Skin epidermis (tissue), 12 donors: ENCODE measurements around the gene GPATCH1.
"Not testable (repeated sequence)": the region's sequence is repeated elsewhere in the genome, so short reads cannot be mapped to it uniquely, and the experiment has no call there.

ENCODE experiments used
- H3K27ac ChIP-seq, 21 experiments: fragments of 200-600 bp; sonication (generic) in 11 of 21; one replicate each; pipeline ENCODE4 v1.5.0; 2020; ENCODE audit warnings: mild to moderate bottlenecking in 3 of 21, inconsistent platforms in 2 of 21, moderate library complexity in 2 of 21
- H3K4me3 ChIP-seq, 7 experiments: fragments of 200-600 bp; sonication (generic) in 2 of 7; one replicate each; pipeline ENCODE4 v1.5.0; 2020; ENCODE audit warnings: inconsistent platforms in 2 of 7, mild to moderate bottlenecking in 2 of 7, moderate library complexity in 1 of 7

GPATCH1 gene, protein sequence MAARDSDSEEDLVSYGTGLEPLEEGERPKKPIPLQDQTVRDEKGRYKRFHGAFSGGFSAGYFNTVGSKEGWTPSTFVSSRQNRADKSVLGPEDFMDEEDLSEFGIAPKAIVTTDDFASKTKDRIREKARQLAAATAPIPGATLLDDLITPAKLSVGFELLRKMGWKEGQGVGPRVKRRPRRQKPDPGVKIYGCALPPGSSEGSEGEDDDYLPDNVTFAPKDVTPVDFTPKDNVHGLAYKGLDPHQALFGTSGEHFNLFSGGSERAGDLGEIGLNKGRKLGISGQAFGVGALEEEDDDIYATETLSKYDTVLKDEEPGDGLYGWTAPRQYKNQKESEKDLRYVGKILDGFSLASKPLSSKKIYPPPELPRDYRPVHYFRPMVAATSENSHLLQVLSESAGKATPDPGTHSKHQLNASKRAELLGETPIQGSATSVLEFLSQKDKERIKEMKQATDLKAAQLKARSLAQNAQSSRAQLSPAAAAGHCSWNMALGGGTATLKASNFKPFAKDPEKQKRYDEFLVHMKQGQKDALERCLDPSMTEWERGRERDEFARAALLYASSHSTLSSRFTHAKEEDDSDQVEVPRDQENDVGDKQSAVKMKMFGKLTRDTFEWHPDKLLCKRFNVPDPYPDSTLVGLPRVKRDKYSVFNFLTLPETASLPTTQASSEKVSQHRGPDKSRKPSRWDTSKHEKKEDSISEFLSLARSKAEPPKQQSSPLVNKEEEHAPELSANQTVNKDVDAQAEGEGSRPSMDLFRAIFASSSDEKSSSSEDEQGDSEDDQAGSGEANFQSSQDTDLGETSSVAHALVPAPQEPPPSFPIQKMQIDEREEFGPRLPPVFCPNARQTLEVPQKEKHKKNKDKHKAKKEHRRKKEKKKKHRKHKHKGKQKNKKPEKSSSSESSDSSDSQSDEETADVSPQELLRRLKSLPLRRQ

DNA sequence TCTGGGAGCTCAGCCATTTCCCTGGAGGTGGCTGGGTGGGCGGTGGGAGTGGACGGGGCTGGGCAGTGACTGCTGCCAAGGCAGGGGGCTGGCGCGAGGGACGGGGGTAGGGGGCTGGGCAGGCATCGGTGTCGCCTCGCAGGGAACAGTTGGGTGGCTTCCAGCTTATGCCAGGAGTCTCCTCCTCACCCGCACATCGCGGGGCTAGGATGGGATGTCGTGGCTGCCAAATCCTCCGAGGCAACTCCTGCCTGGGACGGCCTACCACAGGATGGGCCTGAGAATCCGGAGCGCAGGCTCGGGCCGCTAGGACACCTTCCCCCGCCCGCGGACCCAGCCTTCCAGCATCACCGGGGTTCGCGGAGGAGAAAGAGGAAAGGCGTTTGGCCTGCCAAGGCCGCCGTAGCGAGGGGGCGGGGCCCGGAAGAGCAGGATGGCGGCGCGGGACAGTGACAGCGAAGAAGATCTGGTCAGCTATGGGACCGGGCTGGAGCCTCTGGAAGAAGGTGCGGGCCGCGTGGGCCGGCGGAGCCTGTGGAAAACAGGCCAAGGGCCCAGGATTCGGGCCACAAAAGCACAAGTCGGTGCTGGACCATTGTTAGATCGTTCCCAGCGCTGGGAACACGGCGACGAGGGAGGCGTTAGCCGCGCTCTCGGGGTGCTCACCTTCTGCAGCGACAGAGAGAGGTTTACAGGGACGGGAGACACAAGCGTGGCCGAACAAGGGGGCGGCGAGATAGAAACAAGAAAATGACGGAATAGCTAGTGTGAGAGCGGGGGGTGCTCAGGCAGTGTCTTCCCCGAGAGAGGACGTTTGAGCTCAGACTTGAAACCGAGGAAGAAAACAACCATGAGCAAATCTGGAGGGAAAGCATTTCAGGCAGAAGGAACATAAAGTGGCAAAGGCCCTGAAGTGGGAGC is at the start of gene GPATCH1:
TSS of gene GPATCH1 (plus strand) at position 421 of the 921 bp plus-strand sequence. CDS start at position 434, 13 bp downstream.
- peak within 1 kb of the TSS; percentile 58 to 94 (median 86) for H3K27ac ChIP-seq
- peak within 1 kb of the TSS; percentile 70 to 98 (median 80) for H3K4me3 ChIP-seq

DNA sequence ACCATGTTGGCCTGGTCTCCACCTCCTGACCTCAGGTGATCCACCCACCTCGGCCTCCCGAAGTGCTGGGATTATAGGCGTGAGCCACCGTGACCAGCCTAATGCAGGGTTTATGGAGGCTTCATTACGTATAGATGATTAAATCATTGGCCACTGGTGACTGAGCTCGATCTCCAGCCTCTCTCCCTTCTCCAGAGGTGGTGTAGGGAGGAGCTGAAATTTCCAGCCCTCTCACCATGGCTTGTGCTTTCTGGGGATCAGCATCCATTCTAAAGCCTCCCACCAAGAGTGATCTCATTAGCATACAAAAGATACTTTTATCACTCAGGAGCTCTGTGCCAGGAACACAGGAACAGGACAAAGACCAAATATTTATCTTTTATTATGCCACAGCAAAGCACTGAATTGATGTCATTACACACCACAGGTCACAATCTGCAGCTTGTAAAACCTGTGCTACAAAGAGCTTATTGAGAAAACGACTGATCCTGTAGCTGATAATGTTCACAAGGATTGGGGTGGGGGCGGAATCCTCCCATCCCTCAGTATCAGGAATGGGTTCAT is 48.7 kb upstream of the GPATCH1 start:
- Histone ChIP-seq H3K4me3 (no peak overlapping the region), H3K27ac (no peak overlapping the region)

DNA sequence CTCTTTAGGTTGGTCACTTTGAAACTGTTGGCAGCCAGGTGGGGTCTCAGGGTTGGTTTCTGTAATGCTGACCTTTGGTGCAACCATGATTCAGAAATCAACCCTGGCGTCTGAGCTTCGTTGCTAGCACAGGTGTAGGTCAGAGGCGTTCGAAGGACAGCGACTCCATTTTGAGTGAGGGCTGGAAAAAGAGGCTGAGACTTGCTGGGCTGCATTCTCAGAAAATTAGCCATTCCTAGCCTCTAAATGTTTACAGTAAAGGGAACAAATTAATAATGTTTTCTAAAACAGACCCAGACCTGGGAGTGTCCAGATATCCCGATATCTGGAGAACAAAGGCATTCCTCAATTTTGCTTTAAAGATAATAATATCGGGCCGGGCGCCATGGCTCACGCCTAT is 45.5 kb upstream of the GPATCH1 start:
- Histone ChIP-seq H3K27ac (no peak overlapping the region), H3K4me3 (no peak overlapping the region)

DNA sequence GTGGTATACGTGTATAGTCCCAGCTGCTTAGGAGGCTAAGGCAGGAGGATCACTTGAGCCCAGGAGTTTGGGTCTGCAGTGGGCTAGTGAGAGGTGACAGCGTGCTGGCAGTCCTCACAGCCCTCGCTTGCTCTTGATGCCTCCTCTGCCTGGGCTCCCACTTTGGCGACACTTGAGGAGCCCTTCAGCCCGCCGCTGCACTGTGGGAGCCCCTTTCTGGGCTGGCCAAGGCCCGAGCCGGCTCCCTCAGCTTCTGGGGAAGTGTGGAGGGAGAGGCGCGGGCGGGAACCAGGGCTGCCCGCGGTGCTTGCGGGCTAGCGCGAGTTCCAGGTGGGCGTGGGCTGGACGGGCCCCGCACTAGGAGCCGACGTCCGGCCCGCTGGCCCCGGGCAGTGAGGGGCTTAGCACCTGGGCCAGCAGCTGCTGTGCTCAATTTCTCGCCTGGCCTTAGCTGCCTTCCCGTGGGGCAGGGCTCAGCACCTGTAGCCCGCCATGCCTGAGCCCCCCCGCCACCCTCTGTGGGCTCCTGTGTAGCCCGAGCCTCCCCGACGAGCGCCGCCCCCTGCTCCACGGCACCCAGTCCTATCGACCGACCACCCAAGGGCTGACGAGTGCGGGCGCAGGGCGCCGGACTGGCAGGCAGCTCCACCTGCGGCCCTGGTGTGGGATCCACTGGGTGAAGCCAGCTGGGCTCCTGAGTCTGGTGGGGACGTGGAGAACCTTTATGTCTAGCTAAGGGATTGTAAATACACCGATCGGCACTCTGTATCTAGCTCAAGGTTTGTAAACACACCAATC is 44.4 kb upstream of the GPATCH1 start:
- H3K27ac ChIP-seq, H3K4me3 ChIP-seq: not testable (repeated sequence)

DNA sequence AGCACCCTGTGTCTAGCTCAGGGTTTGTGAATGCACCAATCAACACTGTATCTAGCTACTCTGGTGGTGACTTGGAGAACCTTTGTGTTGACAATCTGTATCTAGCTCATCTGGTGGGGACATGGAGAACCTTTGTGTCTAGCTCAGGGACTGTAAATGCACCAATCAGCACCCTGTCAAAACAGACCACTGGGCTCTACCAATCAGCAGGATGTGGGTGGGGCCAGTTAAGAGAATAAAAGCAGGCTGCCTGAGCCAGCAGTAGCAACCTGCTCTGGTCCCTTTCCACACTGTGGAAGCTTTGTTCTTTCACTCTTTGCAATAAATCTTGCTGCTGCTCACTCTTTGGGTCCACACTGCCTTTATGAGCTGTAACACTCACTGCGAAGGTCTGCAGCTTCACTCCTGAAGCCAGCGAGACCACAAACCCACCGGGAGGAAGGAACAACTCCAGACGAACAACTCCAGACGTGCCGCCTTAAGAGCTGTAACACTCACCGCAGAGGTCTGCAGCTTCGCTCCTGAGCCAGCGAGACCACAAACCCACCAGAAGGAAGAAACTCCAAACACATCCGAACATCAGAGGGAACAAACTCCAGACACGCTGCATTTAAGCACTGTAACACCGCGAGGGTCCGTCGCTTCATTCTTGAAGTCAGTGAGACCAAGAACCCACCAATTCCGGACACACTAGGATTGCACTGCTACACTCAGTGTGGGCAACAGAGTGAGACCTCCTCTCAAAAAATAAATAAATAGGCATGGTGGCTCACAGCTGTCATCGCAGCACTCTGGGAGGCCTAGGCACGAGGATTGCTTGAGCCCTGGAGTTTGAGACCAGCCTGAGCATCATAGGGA is 43.6 kb upstream of the GPATCH1 start:
- H3K4me3 ChIP-seq, H3K27ac ChIP-seq: not testable (repeated sequence)

DNA sequence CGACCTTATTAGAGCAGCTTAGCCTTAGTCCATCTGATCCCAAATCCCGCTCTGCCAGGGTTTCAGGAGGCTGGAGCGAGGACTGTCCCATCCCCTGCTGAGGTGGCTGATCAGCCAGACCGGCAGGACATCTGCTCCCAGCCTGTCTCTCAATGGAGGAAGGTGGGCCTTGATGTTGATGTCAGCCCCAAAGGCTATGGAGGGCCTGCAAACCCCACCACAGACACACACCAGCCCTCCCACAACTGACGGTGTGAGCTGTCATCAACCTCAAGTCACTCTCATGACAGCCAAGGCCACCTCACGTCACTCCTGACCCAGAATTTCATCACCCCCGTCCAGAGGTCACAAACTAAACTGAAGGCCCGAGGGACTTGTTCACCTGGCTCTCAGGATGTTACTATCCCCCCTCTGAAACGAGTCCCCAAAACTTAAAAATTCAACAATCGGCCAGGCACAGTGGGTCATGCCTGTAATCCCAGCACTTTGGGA is 41.8 kb upstream of the GPATCH1 start:
- no peak overlapping the region for H3K27ac ChIP-seq
- no peak overlapping the region for H3K4me3 ChIP-seq

DNA sequence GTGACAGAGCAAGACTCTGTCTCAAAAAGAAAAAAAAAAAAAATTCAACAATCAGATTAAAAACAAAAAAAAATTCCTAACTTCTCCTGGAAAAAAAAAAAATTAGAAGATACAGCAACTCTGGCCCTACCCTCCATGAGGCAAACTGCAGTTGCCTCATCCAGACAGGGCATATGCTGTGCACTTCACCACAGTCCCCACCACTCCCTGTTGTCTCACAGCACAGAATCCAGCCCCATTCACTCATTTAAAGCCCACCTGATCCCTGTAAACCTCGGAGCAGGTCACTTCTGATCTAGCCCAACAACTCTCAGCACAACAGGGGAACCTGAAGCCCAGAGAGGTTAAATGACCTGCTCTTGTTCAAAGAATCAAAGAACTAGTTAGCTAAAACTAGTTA is 41.2 kb upstream of the GPATCH1 start:
- Histone ChIP-seq H3K27ac (no peak overlapping the region), H3K4me3 (no peak overlapping the region)

DNA sequence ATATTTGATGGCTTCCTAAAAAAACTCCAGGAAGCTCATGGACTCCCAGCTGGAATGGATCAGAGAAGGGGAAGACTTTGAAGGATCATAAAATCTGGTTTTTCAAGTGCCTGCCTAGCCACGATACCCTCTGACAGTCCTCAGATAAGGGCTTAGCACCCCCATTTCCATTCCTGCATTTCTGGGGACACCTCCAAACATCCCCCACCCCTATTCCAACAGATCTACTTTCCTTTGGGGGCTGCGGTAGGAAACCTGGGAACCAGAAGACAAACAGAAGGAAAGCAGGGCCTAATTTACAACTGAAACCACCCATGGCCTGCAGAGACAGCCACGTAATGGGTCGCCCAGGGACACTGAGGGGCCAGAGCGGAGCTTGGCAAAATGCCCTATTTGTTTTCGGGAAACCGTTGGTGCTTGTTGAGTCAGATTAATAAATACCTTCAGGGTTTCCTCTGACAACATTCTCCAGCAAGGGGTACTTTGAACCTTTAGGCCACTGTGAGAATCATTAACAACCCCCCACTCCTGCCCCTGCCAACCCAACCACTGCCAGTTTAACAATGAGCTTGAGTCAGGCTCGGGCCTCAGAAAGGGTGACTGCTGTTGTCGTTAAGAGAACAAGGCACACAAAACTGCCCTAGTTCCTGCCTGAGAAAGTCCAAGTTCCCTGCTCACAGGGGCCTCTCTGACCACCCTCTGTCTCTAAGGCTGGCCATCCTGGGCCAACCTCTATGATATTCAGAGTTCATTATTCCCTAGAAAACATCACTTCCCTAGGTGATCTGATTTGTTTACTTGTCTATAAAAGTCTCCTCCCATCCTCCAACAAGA is 39.8 kb upstream of the GPATCH1 start:
- H3K27ac ChIP-seq: no peak overlapping the region

DNA sequence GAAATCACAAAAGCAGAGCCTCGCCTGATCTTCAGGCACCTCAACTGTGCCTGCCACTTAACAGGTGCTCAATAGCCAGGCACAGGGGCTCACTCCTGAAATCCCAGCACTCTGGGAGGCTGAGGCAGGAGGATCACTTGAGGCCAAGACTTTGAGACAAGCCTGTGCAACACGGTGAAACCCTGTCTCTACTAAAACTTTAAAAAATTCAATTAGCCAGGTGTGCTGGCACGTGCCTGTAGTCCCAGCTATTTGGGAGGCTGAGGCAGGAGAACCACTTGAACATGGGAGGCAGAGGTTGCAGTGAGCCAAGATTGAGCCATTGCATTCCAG is 39.2 kb upstream of the GPATCH1 start:
- not testable (repeated sequence) for H3K4me3 ChIP-seq, H3K27ac ChIP-seq

More for the DNA sequence above, 39.8 kb upstream of the GPATCH1 start:
- no peak overlapping the region for H3K4me3 ChIP-seq

DNA sequence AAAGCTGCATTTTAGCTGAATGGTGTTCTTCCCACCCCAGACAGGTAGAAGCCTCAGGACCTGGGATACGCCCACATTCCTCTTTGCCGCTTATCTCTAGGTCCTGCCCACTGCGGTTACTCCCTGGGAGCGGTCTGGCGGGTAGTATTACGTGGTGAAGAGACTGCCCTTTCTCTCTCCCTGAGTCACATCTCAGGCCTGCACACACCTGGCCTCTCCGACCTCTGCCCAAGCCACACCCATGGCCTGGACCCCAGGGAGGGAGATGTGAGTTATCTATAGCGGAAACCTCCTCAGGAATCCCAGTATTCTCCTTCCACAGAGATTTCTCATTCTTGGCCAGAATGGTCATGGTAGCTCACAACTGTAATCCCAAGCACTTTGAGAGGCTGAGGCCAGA is 33.6 kb upstream of the GPATCH1 start:
- Histone ChIP-seq H3K4me3 (no peak overlapping the region), H3K27ac (no peak overlapping the region)

DNA sequence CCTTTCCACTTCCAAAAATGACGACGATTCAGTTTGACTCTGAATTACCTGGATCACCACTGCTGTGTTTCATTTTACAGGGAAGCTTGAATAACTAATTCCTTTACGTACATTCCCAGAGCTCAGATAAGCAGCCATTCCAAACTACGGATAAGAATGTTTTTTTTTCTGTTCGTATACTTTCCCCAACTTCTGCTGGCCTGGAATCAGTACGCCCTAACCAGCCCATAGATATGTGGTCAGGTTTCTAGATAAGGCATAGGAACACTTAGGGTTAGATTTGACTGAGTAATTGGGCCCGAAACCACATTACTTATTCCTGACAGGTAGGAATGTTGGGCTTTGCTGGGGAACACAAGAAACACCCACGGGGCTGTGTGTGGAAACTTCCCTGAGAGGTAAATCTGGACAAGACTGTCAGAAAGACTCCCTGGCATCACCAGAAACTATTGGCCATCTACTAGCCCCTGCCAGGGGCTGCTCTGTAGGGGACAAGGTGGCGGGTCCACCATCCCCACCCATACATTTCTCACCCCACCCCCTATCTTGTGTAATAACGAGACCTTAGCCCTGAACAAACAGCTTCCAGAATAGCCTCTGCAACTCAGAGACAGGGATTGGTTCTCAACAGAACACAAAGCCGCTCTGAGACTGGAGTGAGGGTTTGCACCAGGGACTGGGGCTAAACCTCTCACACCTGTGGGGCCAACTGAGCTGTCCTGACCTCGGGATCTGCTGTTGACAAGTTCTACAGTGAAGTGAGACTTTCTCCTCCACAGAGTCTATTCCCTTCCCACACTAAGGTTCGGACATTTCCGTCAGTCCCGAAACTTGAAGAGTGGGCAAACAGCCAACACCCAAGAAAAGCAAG is 31.9 kb upstream of the GPATCH1 start:
- H3K27ac ChIP-seq: no peak overlapping the region
- H3K4me3 ChIP-seq: no peak overlapping the region

DNA sequence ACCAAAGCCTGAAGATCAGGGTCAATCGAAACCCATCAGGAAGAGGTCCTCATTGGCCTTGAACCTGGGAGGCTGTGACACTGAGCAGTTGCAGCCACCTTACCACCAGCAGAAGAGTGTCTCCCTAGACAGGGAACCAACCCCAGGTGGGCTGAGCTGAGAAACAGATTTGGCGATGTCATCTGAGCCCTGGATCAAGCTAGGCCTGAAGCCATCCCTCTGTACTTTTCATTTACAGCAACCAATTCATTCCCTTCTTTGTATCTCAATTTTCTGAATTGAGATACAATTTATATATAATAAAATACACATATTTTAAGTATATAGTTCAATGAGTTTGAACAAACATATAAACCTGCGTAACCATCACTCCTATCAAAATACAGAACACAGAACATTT is 30.9 kb upstream of the GPATCH1 start:
- Histone ChIP-seq H3K4me3 (no peak overlapping the region), H3K27ac (no peak overlapping the region)

DNA sequence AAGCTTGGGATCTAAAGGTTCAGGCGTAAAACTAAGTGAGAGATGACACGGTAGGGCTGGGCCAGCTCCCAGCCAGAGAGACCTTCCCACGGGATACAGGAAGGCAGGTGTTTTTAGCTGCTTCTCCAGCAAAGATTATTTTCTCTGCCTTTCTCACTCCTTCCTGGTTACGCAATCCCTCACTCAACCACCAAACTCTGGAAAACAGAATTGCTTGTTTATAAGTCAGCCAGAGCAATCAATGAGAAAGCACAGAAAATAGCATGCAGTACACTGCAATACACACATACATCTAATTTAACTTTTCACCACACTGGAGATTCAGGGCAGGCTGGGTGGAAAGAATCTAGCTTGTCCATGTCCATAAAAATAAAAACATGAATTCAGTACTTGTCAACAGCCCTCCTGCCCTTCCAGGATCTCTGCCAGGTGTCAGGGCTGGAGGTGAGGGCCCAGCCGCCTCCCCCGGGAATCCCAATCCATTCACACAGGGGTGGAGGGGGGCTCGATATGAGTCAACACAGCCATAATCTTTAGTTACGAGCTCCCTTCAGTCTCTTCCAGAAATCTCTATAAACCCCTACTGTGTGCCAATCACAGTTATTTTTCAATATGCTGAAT is 28.5 kb upstream of the GPATCH1 start:
- H3K4me3 ChIP-seq: no peak overlapping the region
- no peak overlapping the region for H3K27ac ChIP-seq

DNA sequence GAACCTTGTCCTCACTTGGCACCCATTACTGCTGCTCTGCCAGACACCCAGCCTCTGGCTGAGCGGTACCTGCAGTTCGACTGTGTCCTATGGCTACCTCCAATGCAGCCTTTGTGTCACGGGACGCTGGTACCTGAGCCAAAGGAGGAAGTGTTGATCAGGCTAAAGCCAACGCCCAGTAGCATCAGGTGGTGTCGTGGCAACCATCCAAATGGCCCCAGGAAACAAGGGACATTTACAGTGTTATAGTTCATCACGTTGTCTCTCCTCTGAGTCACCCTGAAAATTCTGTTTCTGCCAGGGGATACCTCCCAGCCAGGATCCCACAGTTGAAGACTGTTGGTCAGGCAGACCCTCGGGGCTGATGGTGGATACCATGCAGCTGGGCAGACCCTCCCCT is 26.4 kb upstream of the GPATCH1 start:
- H3K27ac ChIP-seq: no peak overlapping the region
- no peak overlapping the region for H3K4me3 ChIP-seq

DNA sequence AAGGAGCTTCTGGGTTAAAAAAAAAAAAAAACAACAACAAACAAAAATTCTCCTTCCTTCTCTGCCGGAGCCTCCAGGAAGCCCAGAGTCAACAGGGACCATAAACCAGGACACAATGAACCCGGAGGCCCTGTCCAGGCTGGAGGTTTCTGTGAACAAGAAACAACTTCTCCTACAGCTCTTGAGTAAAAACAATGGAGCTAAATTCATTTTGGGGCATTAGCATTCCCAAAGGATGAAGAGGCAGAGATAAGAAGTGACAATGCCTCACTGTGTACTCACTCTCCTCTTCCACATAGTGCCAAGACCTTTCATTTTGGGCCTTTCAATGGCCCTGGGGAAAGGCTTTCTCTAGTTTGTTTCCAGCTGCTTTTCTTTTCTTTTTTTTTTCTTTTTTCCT is 25.3 kb upstream of the GPATCH1 start:
- H3K27ac ChIP-seq: no peak overlapping the region
- no peak overlapping the region for H3K4me3 ChIP-seq
